VCaP (cell line): ENCODE measurements around the gene GIPC2.
"Not testable (repeated sequence)": the region's sequence is repeated elsewhere in the genome, so short reads cannot be mapped to it uniquely, and the experiment has no call there.

ENCODE experiments used
- H3K27ac ChIP-seq: fragments of 450-650 bp; 2 replicates; pipeline ENCODE4 v1.5.1; 2017
- CTCF ChIP-seq: fragments of 450-650 bp; conservative IDR thresholded peaks from 2 replicates; pipeline ENCODE4 v1.5.1; 2017; ENCODE audit warnings: mild to moderate bottlenecking, moderate library complexity

GIPC2 gene

GRCh38 chr1:78114034-78114956 lies 68.5 kb downstream of the GIPC2 start:
- TF ChIP-seq CTCF, result peak; percentile 85
- H3K27ac ChIP-seq, result peak overlapping the region; percentile 37

- not testable (repeated sequence) for H3K27ac ChIP-seq
These were observed 74.7 kb downstream of the GIPC2 start for GRCh38 chr1:78120485-78120884.

GRCh38 chr1:78121710-78122109 lies 75.9 kb downstream of the GIPC2 start:
- TF ChIP-seq CTCF, result no peak
- H3K27ac ChIP-seq, result no peak overlapping the region

GRCh38 chr1:78122389-78122788 lies 76.6 kb downstream of the GIPC2 start:
- TF ChIP-seq CTCF, result no peak
- no peak overlapping the region for H3K27ac ChIP-seq

- no peak for TF ChIP-seq CTCF
- H3K27ac ChIP-seq, result no peak overlapping the region
These were observed 80.7 kb downstream of the GIPC2 start for GRCh38 chr1:78126506-78126905.

GRCh38 chr1:78132174-78132947 lies 86.6 kb downstream of the GIPC2 start:
- no peak overlapping the region for H3K27ac ChIP-seq
- TF ChIP-seq CTCF, result no peak

- H3K27ac ChIP-seq, result no peak overlapping the region
- no peak for TF ChIP-seq CTCF
These were observed 87.2 kb downstream of the GIPC2 start for GRCh38 chr1:78132948-78133322.

- no peak for TF ChIP-seq CTCF
- no peak overlapping the region for H3K27ac ChIP-seq
These were observed 90.9 kb downstream of the GIPC2 start for GRCh38 chr1:78136680-78137079.
